Uterus (tissue), 4 donors: ENCODE measurements around the gene KIFAP3. TPM values are rescaled to one million over a fixed set of nuclear protein-coding genes. Genes with fewer than 3 reads are reported as not detected.
A peak's percentile ranks its signal among the peaks of the same experiment; 100 is the strongest.
"Not testable (repeated sequence)": the region's sequence is repeated elsewhere in the genome, so short reads cannot be mapped to it uniquely, and the experiment has no call there.

ENCODE experiments used
- DNase-seq, 2 donors: peaks; one replicate each; pipeline ENCODE4 v3.0.0-alpha.2; 2019 to 2020
- H3K27ac ChIP-seq, 2 donors: fragments of 200-600 bp; sonication (generic); 1 replicate in 1 of 2; 2 replicates in 1 of 2; pipeline ENCODE4 v1.5.1; 2016 to 2018
- H3K27me3 ChIP-seq, 2 donors: fragments of 200-600 bp; sonication (generic); one replicate each; pipeline ENCODE4 v1.5.1; 2018 to 2019; ENCODE audit warnings: control low read depth in 1 of 2
- H3K36me3 ChIP-seq, 2 donors: fragments of 200-600 bp; sonication (generic); one replicate each; pipeline ENCODE4 v1.5.1; 2019; ENCODE audit warnings: control low read depth in 1 of 2
- H3K4me1 ChIP-seq, 2 donors: fragments of 200-600 bp; sonication (generic); one replicate each; pipeline ENCODE4 v1.5.1; 2018 to 2019; ENCODE audit warnings: control low read depth in 1 of 2
- H3K4me3 ChIP-seq, 2 donors: fragments of 200-600 bp; sonication (generic); 1 replicate in 1 of 2; 2 replicates in 1 of 2; pipeline ENCODE4 v1.5.1; 2018 to 2019; ENCODE audit warnings: mild to moderate bottlenecking in 1 of 2
- H3K9me3 ChIP-seq, 2 donors: fragments of 200-600 bp; sonication (generic); one replicate each; pipeline ENCODE4 v1.5.1; 2019; ENCODE audit warnings: control low read depth in 1 of 2
- POLR2A ChIP-seq, 2 donors: fragments of 450-650 bp; IDR thresholded peaks; one replicate each; pipeline ENCODE4 v1.6.1; 2016; ENCODE audit warnings: antibody characterized with exemption in 2 of 2, mild to moderate bottlenecking in 1 of 2, moderate library complexity in 1 of 2
- intact Hi-C: fragments of 100-400 bp; cut with DNase I; formaldehyde crosslinking; loops from one replicate; pipeline ENCODE4 v1.15.1; 2023; ENCODE audit warnings: low total_unique reads
- total RNA-seq, 4 donors: library from RNA; depleted of rRNA in 3 of 4; stranded (reverse); fragments of >200 nt in 3 of 4; gene quantifications; one replicate each; pipeline versions ENCODE4 v1.1.0 to v1.2.4, GENCODE V29; 2014 to 2023
- TF ChIP-seq, protein P1 (sequence below), 4 experiments: fragments of 200-600 bp in 2 of 4; fragments of 450-650 bp in 2 of 4; sonication (generic) in 2 of 4; IDR thresholded peaks; one replicate each; pipeline ENCODE4 v1.5.1; 2016 to 2019; ENCODE audit warnings: antibody characterized with exemption in 4 of 4, mild to moderate bottlenecking in 2 of 4, moderate library complexity in 1 of 4
- donor health status: DM: yes; HTN: yes; CAD: no.

Gene KIFAP3
- total RNA-seq, 4 donors from 2014 or later = 6.1 to 79.0 (median 58.7) TPM

- Histone ChIP-seq H3K27ac (no peak overlapping the region), H3K36me3 (no peaks in the 10 kb centered on the region), H3K4me1 (no peaks in the 10 kb centered on the region), H3K4me3 (no peak overlapping the region), H3K9me3 (peaks cover 0 to 6% of the 10 kb centered on the region in 2 donors), H3K27me3 (no peaks in the 10 kb centered on the region)
- intact Hi-C loops = no loop called here
- DNase-seq = no peak
- TF ChIP-seq, protein P1, sequence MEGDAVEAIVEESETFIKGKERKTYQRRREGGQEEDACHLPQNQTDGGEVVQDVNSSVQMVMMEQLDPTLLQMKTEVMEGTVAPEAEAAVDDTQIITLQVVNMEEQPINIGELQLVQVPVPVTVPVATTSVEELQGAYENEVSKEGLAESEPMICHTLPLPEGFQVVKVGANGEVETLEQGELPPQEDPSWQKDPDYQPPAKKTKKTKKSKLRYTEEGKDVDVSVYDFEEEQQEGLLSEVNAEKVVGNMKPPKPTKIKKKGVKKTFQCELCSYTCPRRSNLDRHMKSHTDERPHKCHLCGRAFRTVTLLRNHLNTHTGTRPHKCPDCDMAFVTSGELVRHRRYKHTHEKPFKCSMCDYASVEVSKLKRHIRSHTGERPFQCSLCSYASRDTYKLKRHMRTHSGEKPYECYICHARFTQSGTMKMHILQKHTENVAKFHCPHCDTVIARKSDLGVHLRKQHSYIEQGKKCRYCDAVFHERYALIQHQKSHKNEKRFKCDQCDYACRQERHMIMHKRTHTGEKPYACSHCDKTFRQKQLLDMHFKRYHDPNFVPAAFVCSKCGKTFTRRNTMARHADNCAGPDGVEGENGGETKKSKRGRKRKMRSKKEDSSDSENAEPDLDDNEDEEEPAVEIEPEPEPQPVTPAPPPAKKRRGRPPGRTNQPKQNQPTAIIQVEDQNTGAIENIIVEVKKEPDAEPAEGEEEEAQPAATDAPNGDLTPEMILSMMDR (IDR thresholded peaks at IDR 0.05) = no peak
- no peak for TF ChIP-seq POLR2A (IDR thresholded peaks at IDR 0.05)
Measured at GRCh38 chr1:170078610-170079189, 4.2 kb upstream of the KIFAP3 start.

- intact Hi-C loops = no loop called here
- no peaks in the 10 kb centered on the region for H3K4me1 ChIP-seq
- H3K36me3 ChIP-seq = no peaks in the 10 kb centered on the region
- no peak for TF ChIP-seq POLR2A (IDR thresholded peaks at IDR 0.05)
- TF ChIP-seq, protein P1 (IDR thresholded peaks at IDR 0.05) = no peak
- H3K4me3 ChIP-seq = no peak overlapping the region
- peaks cover 0 to 6% of the 10 kb centered on the region in 2 donors for H3K9me3 ChIP-seq
- no peaks in the 10 kb centered on the region for H3K27me3 ChIP-seq
- H3K27ac ChIP-seq = no peak overlapping the region
- no peak for DNase-seq
Measured at GRCh38 chr1:170077926-170078325, 3.4 kb upstream of the KIFAP3 start.

DNA sequence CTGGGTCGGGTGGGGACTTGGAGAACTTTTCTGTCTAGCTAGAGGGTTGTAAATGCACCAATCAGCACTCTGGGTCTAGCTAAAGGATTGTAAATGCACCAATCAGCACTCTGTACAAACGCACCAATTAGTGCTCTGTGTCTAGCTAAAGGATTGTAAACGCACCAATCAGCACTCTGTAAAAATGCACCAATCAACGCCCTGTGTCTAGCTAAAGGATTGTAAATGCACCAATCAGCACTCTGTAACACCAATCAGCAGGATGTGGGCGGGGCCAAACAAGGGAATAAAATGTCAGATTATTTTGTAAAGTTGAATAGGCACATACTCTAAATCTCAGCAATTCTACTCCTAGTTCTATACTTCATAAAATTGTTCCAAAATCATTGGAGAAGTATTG, 2.5 kb upstream of the KIFAP3 start:
- H3K9me3 ChIP-seq, H3K4me3 ChIP-seq, H3K36me3 ChIP-seq, H3K27ac ChIP-seq, H3K27me3 ChIP-seq, intact Hi-C loops, H3K4me1 ChIP-seq, DNase-seq: not testable (repeated sequence)

- H3K27me3 ChIP-seq = no peaks in the 10 kb centered on the region
- intact Hi-C loops = no loop called here
- TF ChIP-seq POLR2A (IDR thresholded peaks at IDR 0.05) = no peak
- TF ChIP-seq, protein P1 (IDR thresholded peaks at IDR 0.05) = no peak
- DNase-seq = no peak
- H3K4me3 ChIP-seq = no peak overlapping the region
- peaks cover 0 to 6% of the 10 kb centered on the region in 2 donors for H3K9me3 ChIP-seq
- peaks cover 0 to 3% of the 10 kb centered on the region in 2 donors for H3K4me1 ChIP-seq
- no peak overlapping the region for H3K27ac ChIP-seq
- H3K36me3 ChIP-seq = no peaks in the 10 kb centered on the region
Measured at GRCh38 chr1:170076199-170076598, 1.7 kb upstream of the KIFAP3 start.

DNA sequence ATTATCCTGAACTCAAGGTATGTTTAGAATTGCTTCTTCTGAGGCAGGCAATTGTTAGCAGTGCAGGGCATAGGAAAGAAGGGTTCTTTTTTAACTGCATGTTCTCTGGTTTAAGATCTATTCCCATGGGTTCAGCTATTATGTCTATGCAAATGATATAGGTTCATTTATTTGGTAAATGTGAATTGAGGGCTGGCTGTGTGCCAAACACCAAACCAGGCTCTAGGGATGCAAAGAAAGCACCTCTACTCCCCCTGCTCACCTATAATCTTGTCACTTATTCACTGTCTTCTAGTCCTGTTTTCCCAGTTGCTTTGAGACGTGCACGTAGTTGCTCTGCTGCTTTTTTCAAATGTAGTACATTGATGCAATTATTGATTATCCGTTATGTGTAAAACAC, 691 bp upstream of the KIFAP3 start:
- Histone ChIP-seq H3K9me3 (peaks cover 0 to 6% of the 10 kb centered on the region in 2 donors), H3K27ac (peak overlapping the region; percentile 85 to 89), H3K4me3 (peak overlapping the region; percentile 72 to 91), H3K27me3 (no peaks in the 10 kb centered on the region), H3K36me3 (no peaks in the 10 kb centered on the region), H3K4me1 (peaks cover 0 to 3% of the 10 kb centered on the region in 2 donors)
- TF ChIP-seq, protein P1 (IDR thresholded peaks at IDR 0.05) = no peak
- intact Hi-C loops = no loop called here
- peak in 1 of 2 donors; percentile 20 for DNase-seq

GRCh38 chr1:170073893-170074249, 624 bp downstream of the KIFAP3 start:
- TF ChIP-seq, protein P1 (IDR thresholded peaks at IDR 0.05) = no peak
- no peak for TF ChIP-seq POLR2A (IDR thresholded peaks at IDR 0.05)
- no peaks in the 10 kb centered on the region for H3K27me3 ChIP-seq
- H3K4me3 ChIP-seq = peak overlapping the region; percentile 72 to 91
- peak overlapping the region; percentile 85 to 89 for H3K27ac ChIP-seq
- peaks cover 0 to 4% of the 10 kb centered on the region in 2 donors for H3K4me1 ChIP-seq
- intact Hi-C loops = no loop called here
- H3K9me3 ChIP-seq = peaks cover 0 to 1% of the 10 kb centered on the region in 2 donors
- no peaks in the 10 kb centered on the region for H3K36me3 ChIP-seq
- no peak for DNase-seq
